HG03460 (cell line): ENCODE results near the gene RASL10A.

ENCODE experiments used
- ATAC-seq: cut with Tn5 transposase; IDR thresholded peaks from one replicate; pipeline ENCODE4 v1.9.1; 2021; ENCODE audit not compliant: unreplicated experiment

The RASL10A gene

DNA sequence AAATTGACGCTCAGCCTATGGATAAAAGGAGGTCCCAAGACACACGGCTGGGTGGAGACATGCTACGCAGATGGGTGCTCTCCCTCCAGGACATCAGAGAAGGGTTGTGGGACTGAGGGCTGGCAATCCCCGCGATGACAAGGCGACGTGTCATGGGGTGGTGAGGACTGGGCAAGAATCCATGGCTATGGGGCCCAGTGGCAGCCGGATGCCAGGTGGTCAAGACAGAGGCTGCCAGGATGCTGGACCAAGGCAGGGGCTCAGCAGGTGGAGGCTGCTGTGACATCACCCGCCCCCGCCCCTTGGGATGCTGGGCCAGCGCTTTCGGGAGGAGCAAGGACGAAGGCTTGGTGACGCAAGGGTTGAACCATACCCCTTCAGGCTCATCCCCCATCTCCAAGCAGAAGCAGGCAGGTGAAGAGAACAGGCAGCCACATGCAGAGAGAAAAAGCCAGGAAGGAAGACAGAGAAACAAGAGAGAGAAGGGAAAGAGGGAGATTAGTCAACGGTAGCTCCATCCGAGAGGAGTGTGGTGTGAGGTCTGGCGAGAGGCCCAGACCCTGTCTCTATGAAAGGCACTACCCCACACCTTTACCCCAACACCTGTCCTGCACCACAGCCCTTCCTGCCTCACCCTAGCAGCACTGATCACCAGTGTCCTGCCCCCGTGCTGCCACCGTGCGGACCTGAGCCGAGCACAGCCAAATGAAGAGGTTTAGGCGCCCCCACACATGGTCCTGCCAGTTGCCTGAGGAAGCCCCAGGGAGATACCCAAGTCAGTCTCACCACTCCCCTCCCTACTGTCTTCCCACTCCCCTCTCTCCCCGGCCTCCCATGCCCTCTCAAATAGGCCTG lies 24.1 kb upstream of the RASL10A start:
- no peak for ATAC-seq

DNA sequence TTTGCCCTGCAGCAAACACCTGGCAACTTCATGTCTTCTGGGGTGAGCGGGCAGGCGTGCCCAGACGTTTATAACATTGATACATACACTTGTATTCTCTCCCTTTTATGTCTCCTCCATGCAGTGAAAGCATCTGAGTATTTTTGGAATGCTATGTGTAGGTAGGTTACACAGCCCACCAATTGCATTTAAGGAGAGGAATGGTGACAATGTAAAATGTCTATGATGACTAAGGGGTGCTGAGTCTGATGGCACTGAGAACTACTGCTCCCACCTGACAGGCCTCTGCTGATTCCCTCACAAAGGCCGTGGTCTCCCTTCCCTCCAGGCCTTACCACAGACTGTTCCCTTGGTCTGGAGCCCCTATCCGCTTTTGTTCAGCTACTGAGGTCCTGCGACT lies 22.9 kb upstream of the RASL10A start:
- no peak for ATAC-seq

DNA sequence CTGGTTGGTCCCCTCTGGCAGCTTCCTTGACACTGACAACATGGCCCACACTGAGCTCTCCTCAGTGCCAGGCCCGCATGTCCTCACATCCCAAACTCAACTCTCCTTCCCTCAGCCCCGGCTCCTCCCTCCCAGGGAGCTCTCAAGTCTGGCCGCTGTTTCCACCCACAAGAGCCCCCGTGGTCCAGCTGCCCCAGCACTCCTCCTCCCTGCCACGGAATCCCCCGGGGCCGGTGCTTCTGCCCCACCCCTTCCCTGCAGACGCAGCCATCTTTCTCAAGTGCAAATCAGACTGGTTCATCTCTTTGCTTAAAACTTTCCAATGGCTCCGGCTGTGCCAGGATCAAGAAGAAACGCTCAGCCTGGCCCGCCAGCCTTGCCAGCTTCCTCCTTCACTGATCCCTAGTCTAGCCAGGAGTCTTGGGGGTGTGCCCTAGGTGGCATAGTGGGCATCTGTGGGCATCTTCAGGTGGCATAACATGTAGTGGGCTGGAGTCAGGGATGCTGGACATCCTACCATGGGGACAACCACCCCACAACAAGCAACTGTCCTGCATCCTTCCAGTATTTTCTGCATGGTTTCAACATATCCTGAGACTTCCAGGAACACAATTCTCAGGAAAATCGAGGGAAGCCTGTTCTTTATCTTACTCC lies 22.3 kb upstream of the RASL10A start:
- no peak for ATAC-seq

DNA sequence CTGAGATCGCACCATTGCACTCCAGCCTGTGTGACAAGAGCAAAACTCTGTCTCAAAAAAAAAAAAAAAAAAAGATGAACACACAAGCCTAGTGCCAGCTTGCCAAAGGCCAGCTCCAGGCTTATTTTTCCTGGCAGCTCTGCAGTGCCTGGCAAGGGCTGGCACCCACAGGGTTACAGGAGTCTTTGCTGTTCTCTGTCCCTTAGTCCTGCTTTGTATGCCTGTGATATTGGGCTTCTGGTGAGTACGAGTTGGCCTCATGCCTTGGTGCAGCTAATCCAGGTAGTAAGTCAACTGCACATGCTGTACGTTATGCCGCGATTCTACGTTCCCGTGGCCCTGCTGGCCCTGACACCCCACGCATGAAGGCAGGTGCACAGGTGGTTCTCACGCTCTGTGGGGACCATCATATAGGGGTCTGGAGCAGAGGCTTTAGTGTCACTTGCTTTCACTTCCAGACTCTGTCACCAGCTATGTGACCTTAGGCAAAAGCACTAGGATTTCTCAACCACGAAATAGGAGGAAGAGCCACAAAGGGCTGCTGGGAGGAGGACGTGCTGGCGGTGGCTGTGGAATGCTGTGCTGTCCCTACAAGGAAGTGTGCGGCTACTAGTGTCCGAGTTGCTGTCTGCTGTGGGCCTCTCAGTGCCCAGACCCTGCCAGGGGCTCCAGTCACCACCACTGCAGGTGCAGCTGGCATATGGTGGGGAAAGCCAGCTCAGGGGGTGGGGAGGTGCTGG lies 21.4 kb upstream of the RASL10A start:
- no peak for ATAC-seq

DNA sequence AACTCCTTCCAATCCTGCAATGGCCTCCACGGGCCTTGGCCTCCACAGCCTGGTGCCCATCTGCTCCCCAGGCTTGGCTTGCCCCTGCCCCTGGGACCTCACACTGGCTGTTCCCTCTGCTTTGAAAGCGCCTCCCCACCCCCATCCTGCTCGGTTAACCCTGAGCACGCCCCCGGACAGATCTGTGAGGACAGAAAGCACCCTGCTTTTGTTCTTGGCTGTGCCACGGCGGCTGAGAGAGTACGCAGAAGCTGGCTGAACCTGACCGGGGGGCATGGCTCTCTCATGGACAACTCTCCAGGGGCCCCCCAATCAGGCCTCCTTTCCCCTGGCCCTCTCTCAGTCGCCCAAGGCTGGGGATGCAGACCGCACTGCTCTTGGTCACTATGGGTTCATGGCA lies 20.2 kb upstream of the RASL10A start:
- ATAC-seq: no peak

DNA sequence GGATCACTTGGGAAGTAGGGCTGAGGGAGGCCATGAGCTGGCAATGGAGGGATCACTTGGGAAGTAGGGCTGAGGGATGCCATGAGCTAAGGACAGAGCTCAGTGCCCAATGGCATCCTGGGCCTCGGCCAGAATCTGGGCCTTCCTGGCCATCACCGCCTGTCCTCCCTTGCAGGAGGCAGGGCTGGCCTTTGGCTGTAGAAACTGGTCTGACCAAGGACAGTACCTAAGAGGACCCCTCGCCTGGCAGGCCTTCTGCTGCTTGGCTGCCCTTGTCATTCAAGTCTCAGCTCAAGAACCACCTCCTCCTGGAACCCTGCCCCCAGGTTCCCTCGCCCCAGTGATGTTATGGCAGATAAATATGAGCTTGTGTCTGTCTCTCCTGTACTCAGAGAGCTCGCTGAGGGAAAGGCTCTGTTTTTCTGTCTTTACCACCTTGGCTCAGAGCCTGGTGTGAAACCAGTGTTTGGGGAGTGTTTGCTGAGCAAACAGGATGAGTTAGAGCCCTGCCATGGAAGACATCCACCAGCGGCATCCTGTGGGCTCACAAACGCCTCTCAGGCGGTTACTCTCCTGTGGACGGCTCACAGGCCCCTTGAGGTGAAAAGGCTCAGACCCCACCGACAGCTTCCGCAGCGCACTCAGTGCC lies 19.3 kb upstream of the RASL10A start:
- ATAC-seq: no peak

DNA sequence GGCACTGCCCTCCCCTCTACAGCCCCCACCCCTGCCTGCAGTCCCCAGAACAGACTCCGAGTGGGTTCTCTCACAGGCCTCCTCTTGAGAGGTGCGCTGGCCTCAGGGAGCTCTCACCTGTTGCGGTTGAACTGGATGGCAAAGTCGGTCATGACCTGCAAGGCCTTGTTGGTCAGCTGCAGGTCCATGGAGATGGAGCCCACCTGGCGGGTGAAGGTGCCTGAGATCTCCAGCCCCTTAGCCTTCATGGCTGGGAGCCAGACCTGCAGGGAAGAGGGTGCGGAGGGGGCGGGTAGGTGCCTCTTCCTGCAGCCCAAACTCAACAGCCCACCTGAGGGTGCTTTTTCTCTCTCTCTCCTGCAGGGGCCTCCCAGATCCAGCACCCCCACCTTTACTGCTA lies 18.7 kb upstream of the RASL10A start:
- ATAC-seq: no peak

DNA sequence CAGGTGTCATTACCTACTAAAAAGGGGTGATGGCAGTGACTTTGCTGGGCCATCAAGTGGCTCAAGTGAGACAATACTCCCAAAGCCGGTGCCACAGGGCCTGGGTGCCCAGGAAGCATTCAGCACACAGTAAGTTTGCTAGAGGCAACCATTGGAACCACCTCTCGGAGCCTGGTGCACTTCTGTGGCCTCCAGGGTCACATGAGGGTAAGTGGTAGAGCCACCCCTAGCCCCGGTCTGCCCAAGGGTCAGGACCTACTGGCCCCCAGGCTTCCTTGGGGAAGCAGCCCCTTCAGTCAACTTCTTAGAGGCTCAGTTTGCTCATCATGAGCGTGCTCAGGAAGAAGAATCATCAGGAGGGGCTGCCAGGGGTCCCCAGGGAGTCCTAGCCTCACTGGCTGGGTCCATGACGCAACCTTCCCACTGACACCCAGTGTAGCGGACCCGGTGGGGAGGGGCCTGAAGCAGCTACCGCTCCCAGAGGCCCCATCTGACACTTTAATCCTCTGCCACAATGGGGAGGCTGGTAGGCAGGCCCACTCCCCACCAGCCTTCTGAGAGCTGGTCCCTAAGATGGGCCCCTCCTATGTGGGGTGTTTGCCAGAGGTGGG lies 17.5 kb upstream of the RASL10A start:
- no peak for ATAC-seq

DNA sequence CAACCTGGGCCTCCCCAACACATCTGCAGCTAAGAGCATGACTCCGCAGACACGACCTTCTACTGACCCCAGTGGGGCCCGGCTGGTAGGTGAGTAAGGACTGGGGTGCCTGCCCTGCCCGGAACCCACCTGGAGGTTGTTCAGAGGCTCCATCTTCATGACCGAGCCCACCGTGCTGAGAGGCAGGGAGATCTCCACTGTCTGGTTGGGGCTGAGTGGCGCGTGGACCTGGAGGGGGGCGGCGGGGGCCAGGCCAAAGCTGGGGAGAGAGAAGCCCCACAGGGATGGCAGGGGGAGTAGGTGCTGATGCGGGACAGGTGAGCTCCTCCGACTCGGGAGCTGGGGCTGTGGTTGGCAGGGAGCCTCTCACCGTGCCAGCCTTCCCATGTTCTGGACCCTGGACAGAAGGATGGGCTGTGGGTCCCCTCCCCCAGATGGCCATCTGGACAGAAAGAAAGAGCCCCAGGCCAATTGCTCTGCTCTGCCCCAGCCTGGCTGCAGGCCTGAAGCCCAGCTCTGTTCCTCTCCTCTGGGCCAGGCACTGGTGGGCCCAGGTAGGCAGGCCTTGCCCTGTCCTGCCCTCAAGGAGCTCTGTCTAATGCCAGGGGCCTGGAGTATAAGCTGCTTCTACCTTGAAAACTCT lies 16.3 kb upstream of the RASL10A start:
- no peak for ATAC-seq

DNA sequence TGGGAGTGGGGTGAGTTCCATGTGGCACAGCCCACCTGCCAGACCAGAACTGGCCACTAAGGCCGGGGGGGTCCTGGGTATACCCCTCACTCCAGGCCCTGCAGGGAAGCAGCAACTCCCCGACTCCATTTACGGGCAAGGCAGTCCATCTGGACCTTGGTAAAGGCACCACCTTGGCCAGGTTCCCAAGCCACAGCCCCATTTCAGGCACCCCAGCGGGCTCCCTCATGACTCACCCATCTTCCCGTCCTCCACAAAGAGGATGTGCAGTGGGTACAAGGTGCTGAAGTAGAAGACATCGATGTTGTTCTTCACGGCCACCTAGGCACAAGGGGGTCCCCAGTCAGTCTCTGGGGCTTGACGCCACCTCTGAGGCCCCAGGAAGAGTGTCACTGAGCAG lies 15.7 kb upstream of the RASL10A start:
- ATAC-seq: no peak

DNA sequence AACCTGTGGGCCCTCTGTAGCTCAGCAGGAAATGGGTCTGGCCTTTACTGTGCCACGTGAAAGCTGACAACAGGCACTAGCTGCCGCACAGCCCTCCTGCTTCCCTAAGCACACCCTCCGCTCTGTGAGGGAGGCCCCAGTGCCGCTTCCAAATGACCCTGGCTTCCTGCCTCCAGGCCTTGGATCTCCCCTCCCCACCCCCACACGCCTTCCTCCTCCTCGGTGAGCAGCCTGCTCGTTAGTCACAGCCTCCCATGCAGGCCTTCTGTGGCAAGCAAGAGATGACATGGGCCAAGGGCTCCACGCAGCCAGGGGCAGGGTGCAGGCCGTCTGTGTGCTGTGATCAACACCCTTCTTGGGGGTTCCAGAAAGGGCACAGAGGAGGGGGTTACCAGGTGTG lies 15.3 kb upstream of the RASL10A start:
- ATAC-seq: no peak

DNA sequence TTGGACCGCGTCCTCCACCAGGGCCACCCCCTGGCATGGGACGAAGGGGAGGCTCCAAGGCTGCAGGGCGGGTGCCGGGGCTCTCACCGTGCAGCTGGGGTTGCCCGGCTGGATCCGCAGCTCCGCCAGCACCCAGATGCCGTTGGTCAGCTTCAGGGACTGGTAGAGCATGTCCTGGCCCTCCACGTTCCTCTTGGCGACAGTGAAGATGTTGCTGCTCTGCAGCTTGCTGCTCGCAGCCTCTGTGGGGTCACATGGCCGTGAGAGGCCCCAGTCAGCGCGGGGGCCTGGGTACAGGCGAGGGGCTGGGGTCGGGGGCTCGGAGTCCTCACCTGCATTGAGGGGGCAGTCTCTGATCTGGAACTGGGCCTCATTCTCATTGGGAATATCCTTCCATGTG lies 14.8 kb upstream of the RASL10A start:
- ATAC-seq: no peak

DNA sequence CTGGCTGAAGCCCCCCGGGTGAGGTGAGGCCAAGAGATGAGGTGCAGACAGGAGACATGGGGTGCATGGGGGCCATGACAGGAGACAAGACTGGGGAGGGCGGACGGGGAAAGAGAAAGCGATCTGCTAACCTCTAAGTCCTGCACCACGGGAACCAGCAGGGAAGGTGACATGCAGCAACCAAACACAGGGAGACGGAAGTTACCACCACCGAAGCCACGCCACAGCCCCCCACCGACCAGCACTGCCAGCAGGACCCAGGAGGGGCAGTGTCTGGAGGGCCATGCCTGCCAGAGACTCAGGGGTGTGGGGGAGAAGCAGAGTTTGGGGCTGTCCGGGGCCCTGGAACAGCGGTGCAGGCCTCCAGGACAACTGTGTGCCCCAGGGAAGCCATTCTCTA lies 14.1 kb upstream of the RASL10A start:
- ATAC-seq: no peak

DNA sequence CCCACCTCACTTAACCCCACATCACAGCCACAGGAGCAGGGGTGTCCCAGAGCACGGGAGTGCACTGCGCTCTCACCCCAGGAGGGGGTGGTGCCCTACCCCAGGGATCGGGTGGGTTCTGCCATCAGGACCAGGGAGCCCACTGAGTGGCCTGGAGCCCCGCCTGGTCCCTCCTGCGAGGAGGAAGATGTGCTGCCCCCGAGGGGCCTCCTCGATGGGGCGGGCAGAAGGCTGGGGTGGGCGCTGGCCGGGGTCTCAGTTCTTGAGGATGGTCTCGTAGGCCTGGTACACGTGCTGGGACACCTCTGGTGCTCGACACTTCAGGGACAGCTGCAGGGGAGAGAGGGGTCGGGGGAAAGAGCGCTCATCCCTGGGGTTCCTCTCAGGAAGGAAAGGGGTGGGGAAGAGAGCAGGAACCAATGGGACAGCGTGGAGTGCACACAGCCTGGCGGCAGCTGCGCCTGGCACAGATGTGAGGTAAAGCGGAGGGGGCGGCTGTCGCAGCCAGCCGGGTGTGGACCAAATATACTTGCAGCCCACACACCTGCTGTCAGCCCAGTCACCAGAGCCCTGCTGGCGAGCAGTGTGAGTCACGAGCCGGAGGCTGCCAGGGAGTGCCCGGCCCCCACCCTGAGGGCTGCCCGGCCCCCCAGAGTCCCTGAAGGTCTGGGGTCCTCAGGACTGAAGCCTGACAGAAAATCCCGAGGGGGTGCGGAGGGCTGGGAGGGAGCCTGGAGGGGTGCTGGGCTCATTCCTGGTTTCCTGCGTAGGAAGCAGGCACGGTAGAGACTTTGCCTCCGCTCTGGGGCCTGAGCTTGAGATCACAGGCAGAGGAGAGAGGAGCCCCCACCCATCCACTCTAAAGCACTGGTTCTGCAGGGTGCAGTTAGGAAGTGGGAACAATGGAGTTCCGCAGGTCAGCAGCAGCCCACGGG lies 13.3 kb upstream of the RASL10A start:
- no peak for ATAC-seq

DNA sequence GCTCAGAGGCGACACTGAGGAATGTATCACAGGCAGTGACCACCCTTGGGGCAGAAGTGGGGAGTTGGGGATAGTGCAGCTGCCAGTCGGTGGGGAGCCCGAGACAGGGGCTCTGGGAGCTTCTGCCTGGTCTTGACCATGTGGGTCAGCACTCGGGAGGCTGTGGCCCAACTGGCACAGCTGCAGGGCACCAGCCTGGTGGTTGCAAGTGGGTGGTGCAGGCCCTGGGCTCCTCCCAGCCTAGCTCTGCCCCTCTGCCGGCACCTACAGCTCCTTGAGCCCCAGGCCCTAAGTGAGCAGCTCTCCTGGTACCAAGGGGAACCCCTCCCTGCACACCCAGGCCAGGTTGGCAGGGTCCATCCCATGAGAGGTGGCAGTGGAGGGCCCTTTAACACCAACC lies 12.6 kb upstream of the RASL10A start:
- ATAC-seq: no peak

DNA sequence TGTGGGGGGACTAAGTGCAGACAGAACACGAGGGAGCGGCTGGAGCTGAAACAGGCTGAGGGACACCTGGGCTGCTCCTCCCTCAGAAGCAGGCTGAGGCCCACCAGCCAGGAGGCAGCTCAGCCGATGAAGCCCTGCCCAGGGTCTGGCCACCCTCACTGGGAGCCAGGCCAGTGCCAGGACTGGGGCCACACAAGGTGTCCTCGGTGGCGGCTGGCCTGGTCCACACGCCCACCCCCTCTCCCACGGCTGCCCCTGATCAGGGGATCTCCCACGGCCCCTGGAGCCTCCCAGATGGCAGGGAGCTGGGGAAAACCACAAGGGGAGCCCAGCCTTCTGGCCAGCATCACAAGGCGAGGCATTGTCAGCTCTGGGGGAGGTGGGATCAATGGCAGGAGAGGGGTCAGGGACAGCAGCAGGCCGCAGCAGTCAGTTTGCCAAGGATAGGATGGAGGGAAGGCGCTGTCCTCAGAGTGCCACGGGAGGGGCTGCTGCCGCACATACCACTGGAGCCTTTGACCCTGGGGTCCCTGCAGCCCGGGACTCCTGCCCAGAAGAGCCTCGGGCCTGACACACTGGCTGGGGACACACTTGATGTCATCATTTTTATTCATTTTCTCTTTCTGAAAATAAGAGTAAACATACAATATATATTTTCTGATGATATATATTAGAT lies 11.7 kb upstream of the RASL10A start:
- no peak for ATAC-seq

DNA sequence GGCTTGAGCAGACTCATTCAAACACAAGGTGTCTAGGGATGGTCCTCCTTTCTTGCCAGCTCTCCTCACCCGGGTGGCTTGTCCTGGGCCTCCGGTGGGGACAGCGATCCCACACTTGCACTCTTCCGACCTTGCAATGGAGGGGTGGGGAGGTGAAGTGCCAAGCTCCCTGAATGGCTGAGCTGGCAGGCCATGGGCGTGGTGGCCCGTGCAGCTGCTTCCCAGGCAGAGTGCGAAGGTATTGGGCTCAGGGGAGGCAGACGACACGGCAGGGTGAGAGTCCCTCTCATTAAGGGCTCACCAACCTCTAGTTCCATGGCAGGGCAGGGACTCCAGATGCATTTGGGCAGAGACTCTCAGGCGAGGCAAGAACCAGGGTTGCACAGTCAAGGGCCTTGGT lies 11.0 kb upstream of the RASL10A start:
- no peak for ATAC-seq

DNA sequence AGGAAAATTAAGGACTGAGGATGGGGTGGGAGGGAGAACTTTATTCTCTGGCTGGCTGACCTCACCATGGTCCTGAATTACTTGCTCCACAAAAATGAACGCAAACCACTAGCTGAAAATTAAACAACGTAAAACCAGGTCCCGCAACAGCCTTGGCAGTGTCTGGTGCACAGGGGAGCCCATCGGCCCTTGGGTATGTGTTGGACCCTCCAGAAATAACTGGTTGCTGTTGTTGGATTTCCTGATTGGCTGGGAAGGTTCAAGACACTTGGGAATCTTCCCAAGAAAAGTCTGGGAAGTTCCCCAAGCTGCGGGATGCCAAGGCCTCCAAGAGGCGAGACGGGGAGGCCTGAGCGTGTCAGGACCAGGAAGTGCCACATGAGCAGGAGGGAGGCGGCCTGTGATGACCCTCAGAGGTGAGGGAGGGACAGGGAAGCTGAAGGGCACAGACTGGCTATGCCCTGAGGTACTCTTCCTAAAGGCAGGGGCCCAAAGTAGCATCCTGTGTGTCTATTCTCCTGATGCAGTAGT lies 10.4 kb upstream of the RASL10A start:
- ATAC-seq: no peak

DNA sequence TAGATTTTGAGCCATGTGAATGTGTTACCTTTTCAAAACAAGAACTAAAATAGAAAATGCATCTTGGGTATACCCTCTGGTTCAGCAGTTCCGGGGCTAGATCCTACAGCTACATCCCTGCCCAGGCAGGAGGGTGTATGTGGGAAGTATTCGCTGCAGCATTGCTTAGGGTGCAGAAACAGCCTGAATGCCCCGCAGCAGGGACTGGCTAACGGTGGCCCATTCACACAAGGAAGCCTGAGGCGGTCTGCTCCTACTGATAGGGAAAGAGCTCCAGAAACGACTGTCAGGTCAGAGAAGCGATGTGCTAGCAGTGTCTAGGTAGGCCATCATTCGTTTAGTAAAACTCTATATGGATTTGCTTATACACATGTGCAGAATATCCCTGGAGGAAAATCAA lies 9.9 kb upstream of the RASL10A start:
- ATAC-seq: no peak
